Raji (cell line): ENCODE measurements around the gene DMAC2L.

Source experiments
- POLR2A ChIP-seq: IDR thresholded peaks from 2 replicates; pipeline ENCODE4 v1.6.1; 2011; ENCODE audit warnings: low read depth, low read length, control low read depth; ENCODE audit not compliant: insufficient read depth

The DMAC2L gene, protein sequence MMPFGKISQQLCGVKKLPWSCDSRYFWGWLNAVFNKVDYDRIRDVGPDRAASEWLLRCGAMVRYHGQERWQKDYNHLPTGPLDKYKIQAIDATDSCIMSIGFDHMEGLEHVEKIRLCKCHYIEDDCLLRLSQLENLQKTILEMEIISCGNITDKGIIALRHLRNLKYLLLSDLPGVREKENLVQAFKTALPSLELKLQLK

DNA sequence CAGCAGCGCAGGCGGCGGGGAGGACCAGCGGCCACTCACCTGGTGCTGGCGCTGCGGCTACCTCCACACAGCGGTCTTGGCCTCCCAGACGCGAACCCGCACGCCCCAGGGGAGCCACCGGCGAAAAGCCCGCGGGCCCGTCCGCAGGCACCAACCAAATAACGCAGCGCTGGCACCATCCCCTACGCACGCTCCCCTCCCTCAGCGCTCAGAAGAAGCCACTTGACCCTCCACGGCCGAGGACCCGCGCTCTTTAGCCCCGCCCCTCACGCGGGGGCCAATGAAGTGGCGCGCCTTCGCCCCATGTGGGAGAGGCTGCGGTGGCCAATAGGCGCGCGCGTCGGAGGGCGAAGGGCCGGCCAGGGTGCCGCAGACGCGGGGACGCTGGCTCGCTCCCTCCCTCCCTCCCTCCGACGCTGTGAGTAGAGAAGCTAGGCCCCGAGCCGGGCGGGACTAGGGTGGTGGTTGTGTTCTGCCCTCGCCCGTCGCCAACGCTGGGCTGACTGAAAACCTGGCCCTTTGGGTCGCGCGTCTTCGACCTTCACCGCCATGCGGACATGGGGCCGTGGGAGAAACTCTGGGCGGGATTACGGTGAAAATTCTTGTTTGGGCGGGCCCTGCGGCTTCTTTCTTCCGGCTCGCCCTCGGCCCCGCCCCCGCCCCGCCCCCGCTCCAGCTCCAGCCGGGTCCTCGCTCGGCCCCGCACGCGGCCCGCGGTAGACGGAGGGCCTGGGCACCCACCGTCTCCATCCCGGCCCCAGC lies at the start of gene DMAC2L, which contains the start of gene L2HGDH:
TSS of gene DMAC2L (plus strand) at position 353 of the 762 bp plus-strand sequence. CDS start 9,164 bp downstream, outside the sequence.
TSS of gene L2HGDH (minus strand) at position 258 of the 762 bp plus-strand sequence. CDS start at position 179, 79 bp downstream.
- TF ChIP-seq POLR2A: peak; percentile 92

DNA sequence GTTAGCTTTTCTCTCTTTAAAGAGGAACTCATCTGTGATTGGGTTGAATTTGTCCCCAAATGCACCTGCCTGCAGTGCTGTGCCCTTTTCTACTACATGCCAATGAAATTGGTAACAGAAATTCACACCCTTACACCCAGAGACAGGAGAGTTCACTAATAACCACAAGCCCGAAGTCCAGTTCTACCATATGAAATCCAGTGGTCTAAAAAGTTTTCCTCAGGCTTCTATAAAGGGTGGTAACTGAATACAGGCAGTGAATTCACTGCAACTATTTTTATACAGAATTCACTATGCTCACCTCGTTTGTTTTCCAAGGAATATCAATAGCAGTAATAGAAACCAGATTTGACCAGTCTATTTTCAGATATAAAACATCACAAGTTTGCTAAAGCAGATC lies 49.3 kb upstream of the DMAC2L start:
- TF ChIP-seq POLR2A: no peak

DNA sequence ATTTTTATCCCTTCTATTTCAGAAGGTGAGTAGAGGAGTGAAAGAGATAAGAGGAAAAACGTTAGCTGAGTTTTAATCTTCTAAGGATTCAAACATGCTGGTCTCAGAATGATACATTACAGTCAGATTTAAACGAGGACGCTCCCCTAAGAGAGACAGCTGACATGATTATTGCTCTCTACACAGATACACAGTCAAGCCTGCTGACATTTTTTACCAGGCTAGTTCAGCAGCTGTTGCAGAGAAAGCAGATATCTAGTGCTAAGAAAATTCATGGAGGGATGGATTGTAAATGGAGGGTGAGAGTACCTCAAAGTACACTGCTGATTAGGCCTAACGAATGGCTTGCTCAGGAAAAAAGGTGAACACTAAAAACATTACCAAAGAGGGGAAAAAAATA lies 48.8 kb upstream of the DMAC2L start:
- no peak for TF ChIP-seq POLR2A

DNA sequence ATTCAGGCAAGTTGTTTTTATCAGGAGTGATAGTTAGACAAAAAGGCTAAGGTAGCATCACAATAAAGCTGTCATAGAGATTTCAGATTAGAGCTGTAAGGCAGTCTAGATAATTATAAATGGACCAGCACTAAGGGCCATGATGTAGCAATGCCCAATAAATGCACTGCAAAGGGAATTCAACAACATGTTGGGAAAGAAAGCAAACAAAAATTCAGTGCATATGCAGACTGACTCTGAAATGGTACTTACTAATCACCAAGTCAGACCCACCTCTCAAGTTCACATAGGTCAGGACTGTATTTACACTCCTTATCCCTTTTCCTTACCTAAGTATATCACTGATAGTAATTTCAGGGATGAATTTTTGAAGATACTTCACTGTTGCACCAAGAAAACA lies 47.1 kb upstream of the DMAC2L start:
- TF ChIP-seq POLR2A: no peak

DNA sequence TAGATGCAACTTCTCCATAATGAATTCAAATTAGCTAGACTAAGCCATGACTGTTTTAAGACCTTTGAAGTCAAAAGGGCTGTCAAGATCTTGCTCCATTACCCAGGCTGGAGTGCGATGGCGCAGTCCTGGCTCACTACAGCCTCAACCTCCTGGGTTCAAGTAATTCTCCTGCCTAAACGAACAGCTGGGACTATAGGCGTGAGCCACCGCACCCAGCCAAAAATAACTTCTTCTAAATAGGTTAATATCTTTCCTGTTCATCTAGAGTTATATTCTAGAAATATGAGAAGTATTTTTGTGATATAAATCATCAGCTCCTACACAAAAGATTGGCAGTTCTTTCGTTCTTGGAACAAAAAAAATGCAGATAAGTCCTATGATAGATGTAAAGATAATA lies 41.2 kb upstream of the DMAC2L start:
- no peak for TF ChIP-seq POLR2A

DNA sequence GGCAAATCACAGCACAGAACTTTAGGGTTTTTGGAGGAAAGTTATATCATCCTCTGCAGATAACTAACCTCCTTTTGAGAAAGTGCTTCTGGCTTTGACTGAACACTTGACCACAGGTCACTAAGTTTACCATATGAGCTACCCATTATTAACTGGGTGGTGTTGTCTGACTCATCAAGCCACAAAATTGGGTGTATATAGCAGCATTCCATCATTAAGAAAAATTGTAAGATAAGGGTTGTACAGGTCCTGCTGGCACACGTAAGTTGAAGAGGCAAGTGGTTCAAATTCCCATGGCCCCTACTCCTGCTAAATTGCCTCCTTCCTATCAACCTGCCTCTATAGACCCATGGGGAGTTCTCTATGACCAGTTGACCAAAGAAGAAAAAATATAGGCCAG lies 39.6 kb upstream of the DMAC2L start:
- no peak for TF ChIP-seq POLR2A

DNA sequence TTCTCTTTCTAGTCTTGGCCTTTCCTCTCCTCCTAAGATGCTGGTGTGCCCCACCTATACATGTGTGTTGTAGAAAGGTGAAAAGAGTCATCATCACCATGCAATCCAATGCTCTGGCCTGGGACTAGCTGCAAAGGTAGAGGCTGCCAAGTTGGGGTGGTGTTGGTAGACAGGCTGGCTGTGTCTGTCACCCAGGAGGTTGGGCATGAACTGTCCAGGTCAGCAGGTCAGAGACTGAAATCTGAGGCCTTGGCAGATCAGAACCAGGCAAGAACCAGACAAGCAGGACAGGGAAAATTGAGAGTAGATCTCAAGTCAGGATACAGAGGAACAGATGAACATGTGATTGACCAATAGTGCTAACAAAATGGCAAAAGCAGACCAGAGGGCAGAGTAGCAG lies 26.3 kb upstream of the DMAC2L start:
- TF ChIP-seq POLR2A: no peak

DNA sequence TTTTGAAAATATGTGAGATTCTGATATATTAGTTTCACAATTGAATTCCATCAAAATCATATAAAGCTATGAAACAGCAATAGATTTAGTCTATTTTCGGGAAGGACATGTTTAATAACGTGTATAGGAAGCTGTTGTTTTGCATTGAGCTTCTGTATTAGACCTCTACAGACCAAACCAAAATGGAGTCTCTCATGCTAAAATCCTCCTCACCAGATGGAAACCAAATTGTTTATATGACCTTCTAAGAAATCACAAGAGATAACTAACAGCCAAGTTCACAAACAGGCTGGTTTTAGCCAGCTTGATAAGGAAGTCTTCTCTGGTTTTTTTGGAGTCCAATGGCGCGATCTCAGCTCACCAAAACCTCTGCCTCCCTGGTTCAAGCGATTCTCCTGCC lies 24.0 kb upstream of the DMAC2L start:
- TF ChIP-seq POLR2A: no peak

DNA sequence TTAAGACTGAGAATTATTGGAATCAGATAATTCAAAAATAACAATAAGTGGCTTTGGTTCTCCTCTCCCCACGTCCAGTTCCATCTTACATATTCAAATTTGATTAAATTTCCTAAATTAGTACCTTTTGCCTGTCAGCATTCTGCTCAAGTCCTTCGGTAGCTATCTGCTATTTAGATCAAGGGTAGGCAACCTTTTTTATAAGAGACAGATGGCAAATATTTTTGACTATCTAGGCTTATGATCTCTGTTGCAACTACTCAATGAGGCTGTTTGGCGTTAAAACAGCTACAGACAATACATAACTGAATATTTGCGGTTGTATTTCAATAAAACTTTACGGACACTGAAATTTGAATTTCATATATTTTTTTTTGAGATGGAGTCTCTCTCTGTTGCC lies 21.8 kb upstream of the DMAC2L start:
- no peak for TF ChIP-seq POLR2A

DNA sequence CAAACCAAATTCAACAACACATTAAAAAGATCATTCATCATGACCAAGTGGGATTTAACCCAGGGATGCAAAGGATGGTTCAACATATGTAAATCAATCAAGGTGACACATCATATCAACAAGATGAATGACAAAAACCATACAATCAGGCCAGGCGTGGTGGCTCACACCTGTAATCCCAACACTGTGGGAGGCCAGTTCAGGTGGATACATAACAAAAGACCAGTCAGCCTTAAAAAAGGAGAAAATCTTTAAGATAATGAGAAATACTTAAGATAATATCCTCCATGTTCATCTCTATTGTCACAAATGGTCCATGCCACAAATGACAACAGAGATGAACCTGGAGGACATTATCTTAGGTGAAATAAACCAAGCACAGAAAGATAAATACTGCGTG lies 12.5 kb upstream of the DMAC2L start:
- no peak for TF ChIP-seq POLR2A

DNA sequence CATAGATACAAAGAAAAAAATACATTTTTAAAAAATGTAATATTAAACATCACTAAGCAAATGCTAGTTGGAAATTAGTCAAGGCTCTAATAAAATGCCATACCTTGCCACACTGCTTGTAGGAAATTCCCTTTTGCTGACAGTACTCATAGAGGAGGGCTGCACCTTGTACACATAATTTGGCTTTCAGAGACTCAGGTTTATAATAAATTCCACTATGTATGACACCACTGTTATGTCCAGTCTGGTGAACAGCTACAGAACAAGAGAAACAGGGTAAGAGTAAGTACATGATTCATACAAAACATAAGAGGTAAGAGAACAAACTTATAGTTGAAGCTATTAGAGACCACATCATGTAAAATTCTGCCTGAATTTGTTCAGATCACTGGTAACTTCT lies 10.2 kb upstream of the DMAC2L start:
- TF ChIP-seq POLR2A: no peak

DNA sequence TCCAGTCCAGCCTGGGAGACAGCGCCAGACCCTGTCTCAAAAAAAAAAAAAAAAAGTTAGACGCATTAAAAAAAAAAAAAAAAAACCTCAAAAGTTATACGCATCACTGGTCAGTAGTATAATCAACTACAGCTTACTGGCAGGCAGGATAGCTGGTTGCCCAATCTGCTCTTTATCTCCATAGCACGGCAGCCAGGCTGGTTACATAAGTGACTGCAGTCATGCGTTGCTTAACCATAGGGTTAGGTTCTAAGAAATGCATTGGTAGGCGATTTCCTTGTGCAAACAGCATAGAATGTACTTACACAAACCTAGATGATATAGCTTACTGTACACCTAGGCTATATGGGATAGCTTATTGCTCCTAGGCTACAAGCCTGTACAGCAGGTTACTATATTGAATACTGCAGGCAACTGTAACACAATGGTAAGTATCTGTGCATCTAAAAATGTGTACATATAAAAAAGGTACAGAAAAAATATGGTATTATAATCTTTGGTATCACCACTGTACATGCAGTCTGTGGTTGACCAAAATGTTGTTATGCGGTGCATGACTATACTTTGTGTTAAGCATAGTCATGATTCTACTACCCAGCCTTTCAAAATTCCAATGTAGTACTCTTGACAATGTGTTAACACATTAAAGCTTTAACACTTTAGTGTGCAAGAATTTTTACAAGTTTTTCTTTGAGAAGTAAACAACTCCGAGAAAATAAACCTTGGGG lies 8.2 kb upstream of the DMAC2L start:
- TF ChIP-seq POLR2A: no peak

DNA sequence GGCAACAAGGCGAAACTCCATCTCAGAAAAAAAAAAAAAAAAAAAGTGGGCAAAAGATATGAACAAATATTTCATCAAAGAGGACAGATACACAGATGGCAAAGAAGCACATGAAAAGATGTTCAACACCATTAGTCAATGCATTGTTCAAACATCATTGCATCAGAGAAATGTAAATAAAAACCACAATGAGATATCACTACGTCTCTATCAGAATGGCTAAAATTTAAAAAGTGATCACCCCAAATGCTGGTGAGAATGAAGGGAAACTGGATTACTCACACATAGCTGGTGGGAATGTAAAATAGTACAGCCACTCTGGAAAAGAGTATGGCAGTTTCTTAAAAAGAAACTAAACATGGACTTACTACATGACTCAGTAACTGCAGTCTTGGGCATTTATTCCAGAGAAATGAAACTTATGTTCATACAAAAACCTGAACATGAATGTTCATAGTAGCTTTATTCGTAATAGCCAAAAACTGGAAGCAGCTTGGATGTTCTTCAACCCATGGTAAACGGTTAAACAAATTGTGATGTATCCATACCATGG lies 3.7 kb upstream of the DMAC2L start:
- no peak for TF ChIP-seq POLR2A

DNA sequence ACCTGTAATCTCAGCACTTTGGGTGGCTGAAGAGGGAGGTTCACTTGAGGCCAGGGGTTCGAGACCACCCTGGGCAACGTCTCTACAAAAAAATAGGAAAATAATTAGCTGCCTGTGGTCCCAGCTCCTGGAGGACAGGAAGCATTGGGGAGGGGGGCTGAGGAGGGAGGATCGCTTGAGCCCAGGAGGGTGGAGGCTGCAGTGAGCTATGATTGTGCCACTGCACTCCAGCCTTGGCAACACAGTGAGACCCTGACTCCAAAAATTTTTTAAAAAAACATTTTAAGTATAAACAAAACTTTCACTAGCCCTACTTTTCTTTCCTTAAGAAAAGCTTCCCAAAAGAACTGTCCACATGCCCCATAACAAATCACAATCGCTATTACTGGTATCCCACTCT lies 1.7 kb upstream of the DMAC2L start:
- no peak for TF ChIP-seq POLR2A

DNA sequence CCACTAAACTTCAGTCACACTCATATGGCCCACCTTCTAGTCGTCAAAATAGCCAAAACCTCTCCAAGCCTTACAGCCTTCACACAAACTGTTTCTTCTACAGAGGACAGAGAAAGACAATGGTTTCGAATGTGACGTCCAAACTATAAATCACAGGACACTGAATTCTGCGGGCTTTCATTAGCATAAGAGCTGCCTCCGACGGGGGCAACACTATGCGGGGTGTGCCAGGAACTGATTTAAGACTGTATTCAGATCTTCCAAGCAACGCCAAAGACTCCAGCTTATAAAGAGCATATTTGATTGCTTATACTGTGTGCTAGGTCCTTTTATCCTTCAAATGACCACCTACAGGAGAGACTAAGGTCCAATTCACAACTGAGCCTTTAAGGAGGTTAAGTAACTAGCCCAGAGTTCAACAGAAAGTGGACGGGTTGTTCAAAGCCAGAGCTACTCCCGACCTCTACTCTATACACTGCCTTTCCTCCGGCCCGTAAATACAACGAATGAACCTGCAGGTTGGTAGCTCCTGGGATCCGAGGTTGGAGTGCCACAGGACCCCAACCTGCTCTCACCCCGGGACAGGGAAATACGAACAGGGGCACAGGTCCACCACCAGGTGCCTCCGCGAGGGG lies 670 bp upstream of the DMAC2L start:
- no peak for TF ChIP-seq POLR2A
